HG02610 (cell line): ENCODE measurements around the gene EXD3.

Experiments used
- ATAC-seq: cut with Tn5 transposase; IDR thresholded peaks from one replicate; pipeline ENCODE4 v1.9.1; 2021; ENCODE audit warnings: mild to moderate bottlenecking, moderate library complexity; ENCODE audit not compliant: unreplicated experiment

Gene EXD3

DNA sequence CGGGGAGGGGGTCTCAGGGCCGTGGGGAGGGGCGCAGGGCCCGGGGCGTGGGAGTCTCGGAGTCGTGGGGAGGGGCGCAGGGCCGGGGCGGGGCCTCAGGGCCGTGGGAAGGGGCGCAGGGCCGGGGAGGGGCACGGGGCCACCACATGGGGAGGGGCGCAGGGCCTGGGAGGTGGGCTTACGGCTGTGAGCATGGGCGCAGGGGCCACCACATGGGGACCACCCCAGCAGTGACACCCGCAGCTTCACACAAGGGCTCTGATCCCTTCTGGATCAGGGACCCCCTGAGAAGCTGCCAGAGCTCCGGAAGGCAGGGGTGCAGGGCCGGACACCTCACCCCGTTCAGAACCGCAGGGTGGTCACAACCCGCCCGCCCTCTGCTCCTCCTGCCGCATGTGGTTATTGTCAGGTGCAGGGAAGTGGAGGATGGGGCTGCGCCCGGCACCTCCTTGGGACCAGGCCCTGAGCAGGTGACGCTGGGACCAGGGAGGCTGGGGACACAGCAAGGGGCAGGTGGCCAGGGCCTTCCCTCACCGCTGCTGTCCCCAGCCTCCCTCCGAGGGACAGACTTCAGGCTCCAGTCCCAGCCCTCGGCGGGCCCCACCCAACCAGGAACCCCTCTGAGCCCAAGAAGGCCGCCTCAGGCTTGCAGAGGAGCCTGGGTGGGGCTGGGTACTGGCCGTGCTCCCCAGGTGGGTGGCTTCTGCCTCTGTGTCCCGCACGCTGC lies 53.7 kb downstream of the EXD3 start:
- ATAC-seq = no peak

DNA sequence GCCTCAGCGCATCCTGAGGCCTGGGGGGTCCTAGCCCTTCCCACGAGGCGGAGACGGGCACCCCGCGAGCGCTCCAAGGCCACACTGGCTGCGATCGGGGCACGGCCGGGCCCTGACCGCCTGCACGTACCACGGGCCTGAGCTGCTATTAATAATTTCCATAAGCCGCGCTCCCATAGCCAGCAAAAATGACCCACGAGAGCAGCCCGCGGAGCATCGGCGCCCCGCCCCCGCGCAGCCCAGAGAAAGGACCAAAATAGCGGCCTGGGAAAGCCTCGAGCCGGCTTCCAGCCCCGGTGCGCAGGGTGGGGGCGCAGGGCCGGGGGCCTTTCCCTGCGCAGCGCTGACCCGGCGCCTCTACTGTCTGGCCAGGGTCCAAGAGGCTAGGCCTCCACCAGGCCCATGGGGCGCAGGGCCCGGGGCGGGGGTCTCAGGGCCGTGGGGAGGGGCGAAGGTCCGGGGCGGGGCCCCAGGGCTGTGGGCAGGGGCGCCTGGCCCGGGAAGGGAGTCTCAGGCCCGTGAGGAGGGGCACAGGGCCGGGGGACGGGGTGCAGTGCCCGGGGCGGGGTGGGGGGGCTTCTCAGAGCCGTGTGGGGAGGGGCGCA lies 54.4 kb downstream of the EXD3 start:
- ATAC-seq = no peak

DNA sequence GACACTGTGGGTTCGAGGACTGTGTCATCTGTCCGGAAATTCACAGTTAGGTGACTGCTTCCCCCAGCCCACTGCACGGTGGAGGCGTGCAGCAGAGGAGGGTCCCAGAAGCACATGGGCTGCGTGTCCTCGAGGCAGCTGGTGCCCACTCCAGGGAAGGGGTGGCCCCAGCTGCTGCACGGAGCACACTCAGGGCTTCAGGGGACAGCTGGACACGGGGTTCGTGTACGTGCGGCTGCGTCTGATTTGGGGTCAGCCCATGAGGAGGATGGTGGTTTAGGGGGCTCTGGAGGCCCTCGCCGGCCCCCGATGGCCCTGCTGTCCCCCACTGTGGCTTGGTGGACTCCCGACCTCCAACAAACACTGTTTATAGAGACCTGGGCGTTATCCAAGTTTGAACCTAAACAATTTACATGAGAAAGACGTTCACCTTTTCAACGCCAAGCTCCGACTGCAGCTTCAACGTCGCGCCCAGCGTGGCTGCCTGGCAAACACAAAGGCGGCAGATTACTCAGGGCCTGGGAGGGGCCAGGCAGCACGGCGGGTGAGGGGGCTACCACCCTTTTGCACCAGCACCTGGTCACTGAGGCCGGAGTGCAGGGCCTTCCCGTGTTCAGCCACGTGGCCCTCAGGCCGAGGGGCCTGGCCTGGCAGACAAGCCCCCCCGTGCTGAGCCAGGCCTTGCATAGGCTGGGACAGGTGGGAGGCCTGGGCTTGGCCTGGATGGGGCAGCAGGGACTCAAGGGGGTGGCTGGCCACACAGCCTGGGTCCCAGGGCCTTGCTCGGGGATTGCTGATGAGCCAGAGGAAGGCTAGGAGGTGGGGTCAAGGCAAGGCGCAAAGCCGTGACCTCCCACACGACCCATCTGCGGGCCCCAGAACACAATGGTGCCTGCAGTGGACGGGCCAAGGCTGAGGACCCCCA lies 55.2 kb downstream of the EXD3 start:
- no peak for ATAC-seq

DNA sequence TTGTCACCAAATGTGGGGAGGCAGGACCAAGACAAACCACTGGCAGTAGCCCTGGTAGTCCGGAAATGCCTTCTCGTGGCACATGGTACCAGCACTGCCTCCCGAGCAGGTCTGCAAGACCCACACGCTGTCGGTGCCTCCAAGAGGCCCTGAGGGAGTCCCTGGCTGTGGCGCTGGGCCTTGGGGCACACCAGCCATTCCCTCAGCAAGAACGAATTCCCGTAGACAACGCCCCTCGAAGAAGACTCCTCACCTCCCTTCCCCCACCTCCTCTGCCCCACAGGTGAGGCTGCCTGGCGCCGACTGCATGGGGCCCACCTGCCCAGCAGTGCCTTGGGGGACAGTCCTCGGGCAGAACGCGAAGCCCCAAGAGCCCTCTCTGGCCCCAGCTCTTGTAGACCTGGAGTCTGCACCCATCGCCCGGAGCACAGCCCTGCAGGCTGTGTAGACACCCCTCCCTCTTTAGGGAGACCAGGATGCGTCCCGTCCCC lies 56.0 kb downstream of the EXD3 start:
- no peak for ATAC-seq

DNA sequence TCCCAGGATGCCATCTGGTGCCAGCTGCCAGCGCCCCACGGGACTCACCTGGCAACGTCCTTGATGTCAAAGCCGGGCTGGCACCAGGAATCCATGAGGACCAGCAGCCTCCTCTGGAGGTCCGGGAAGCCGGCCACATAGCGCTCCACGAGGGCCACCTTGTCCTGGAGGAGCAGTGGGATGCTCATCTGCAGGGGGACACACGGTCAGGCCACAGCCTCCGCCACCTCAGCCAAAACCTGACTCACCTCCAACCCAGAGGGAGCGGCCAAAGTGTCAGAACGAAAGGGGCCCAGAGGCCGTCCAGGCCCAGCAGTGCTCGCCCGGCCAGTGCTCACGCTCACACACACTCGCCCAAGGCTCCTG lies 56.5 kb downstream of the EXD3 start:
- no peak for ATAC-seq

DNA sequence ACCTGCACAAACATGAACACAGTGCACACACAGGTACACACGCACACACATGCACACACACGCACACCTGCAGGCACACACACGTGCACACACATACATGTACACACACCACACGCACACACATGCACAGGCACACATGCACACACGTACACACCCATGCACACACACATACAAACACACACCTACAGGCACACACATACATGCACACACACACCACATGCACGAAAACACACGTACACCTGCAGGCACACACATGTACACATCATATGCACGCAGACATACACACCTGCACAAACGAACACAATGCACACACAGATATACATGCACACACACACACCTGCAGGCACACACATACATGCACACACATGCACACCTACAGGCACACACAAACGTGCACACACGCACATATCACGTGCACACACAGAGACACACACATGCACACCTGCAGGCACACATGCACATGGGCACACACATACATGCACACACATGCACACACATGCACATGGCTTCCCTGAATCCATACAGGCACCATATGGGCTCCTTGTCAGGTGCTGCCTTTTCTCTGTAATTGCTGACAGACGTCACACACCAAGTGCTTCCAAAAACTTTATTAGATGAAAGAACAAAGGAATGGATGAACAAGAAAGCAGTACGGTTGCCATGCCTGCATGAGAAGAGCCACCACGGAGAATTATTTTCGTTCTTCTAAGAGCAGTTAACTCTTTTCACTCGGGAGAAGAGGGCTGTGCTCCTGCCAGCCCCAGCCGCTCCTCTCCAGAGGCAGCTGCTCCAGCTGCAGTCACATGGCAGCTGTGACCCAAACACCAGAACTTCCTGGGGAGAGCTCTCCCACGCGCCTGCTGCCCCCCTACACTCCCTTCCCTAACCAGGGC lies 57.2 kb downstream of the EXD3 start:
- no peak for ATAC-seq

DNA sequence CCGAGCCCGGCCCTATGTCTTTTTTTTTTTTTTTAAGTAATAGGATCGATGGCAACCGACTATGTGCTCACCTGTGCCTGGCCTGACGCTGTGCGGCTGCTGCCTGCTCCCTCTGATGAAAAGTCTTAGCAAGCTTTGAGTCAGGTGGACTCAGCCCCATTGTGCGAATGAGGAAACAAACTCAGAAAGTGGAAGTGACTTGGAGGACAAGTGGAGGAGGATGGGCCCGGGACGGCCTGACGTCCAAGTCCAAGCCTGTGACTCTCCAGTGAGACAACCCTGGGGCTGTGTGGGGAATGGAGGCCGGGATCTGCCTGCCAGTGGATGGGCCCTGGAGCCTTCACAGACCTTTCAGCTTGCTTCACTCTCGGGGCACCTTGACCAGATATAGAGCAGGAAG lies 57.9 kb downstream of the EXD3 start:
- ATAC-seq = no peak

DNA sequence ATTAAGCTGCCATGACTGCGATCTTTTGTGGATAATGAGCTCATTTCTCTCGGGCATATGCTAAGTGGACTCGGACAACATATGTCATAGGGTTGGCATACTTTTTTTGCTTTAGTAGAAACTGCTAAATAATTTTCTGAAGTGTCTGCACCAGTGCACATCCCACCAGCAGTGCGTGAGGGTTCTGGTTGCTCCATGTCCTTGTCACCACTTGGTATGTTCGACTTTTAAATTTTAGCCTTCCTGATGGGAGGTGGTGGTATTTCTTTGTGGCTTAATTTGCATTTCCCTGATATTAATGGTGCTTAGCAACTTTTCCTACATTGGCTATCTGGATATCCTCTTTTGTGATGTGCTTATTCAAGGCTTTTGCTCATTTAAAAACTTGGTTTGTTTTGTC lies 63.1 kb downstream of the EXD3 start:
- ATAC-seq = no peak

DNA sequence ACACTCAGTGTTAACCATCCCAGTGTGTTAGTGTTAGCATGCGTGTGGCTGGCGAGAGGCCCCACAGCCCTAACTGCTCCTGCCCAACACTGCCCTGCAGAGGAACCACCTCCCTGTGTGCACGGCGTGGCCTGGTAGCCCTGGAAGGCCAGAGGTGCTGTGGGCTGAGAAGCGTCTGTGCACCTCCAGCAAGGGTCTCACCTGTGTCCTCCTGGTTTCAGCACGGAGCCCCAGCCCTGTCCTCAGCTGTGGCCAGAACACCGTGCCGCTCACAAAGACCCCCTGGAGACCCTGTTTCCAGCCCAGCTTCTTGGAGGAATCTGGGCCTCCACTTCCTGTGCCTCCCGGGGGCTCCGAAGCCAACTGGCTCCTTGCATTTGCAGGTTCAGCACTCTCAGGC lies 64.8 kb downstream of the EXD3 start:
- ATAC-seq = no peak

DNA sequence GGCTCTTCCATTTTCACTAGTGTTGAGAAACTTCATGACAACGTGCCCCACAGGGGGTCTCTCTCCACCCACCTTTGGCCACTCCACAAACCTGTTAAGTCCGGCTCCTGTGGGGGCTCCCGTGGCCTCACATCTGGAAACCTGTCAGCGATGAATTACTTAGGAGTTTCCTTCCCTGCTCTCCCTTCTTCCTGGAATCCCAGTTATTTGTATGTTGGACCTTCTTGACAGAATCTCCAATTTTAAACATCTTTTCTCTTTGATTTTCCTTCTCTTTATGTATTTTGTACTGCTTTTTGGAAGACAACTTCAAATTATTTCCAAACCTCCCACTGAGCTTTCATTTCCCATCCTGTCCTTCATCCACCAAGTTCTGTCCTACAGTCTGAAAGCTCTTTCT lies 65.8 kb downstream of the EXD3 start:
- ATAC-seq = no peak

DNA sequence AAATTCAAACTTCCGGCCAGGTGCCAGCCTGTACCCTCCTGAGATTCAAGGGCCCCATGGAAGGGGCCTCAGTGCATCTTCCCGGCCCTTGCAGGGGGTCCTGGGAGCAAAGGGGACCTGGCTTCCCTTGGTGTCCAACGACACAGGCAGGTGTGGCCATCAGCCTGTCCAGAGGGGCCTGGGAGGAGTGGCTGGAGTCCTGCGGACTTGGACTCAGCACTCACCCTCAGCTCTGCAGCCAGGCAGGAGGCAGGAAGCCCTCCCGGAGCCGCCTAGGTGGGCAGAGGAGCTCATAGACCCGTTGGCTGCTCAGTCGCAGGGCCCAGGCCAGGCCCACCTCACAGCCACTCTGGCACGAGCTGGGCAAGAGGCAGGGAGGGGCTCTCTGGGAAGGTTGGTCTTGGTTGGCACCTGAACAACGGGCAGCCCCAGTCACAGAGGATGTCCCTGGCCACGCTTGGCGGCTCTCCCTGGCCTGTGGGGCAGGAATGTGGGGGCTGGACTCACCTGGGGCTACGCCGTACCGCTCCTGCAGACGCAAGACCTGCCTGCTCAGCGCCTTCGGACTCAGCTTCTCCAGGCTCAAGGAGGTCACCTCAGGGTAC lies 67.1 kb downstream of the EXD3 start:
- no peak for ATAC-seq

DNA sequence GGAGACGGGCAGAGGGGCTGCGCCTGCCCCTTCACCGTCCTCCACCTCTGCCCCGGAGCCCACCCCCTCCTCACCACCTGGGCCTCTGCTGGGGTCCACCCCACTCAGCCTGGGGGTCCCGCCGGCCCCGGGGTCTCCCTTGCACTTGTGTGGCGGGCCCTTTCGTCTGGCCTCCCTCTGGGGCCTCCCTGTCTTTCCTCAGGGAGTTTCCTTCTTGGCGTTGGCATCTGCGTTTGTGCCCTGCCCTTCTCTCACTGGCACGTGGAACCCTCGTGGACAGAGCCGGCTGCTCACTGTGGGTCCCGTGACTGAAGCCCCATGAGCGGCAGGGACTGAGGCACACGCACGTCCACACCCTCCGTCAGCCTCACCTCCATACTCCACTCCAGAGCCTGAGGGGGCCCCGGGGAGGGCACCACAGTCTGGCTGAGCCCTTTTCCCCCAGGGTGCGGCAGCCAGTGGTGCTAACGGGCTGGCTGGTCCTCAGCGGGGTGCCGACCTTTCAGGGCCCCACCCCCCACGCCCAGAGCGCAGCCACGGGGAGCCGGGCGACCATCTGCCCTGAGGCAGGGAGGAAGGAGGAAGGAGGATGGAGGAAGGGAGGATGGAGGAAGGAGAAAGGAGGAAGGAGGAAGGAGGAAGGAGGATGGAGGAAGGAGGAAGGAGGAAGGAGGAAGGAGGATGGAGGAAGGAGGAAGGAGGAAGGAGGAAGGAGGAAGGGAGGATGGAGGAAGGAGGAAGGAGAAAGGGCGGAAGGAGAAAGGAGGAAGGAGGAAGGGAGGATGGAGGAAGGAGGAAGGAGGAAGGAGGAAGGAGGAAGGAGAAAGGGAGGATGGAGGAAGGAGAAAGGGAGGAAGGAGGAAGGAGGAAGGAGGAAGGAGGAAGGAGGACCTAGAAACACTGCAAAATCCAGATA lies 67.9 kb downstream of the EXD3 start:
- ATAC-seq = no peak

DNA sequence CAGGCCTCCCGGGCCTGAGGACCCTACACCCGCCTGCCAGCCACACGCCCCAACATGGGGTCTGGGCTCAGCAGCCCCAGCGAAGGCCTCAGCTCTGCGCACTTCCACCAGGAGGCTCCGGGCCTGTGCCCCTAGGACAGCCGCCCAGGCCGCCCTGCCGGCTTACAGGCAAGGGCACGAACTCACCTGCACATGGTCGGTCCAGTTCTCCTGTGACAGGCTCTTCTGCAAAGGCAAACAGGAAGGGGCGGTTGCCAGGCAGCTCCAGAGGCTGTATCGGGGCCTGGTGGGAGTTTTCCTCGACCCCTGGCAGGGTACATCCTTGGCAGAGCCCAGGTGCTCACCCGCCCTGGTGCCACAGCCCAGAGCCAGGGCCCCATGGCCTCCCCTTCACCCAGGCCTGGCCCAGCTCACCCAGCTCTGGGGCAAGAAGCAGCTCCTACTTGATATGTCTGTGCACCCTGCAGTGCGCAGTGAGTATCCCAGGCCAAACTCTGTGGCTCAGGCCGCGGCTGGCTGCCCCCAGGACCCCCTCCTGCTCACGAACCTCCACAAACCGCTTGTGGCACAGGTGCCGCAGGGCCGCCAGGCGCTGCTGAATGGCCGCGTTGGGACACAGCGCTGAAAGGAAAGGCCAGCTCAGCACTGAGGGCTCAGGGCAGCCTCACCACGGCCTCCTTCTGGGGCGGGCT lies 68.7 kb downstream of the EXD3 start:
- ATAC-seq = no peak

DNA sequence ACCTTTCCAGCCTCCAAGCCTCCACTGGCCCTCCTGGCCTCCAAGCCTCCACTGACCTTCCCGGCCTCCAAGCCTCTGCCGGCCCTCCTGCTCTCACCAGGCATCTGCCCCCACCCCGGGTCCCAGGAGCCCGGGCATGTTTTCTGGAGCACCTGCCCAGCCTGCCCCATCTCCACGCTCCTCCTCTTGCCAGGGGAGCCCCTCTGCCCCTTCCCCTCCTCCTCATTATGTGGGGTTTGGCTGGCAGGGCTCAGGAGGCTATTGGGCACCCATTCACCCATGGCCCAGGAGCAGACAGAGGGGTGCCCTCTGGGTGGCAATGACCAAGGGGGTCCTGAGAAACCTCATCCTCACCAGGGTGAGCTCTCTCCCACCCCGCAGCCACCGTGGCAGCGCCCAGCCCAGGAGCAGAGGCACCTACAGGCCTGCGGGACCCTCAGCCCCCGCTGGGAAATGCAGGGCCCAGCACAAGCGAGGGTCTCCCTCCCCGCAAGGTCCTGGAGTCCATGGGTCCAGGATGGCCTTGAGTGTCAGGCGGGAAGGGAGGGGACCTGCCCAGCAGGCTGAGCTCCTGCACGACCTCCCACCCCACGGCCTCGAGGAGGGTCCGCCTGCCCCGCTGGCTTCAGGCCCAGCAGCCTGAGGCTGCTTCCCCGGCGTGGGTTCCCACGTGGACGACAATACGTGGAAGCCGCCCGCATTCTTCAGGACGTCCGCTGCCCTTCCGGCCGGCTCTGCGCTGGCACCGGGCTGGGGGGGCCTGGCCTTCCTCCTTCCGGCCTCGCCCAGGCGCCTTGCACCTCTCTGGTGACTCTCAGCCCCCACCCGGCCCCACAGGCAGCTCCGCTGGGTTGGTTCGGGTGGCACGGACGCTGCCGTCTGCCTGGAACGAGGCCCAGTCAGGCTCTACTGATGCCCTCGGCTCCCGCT lies 69.5 kb downstream of the EXD3 start:
- ATAC-seq = no peak

DNA sequence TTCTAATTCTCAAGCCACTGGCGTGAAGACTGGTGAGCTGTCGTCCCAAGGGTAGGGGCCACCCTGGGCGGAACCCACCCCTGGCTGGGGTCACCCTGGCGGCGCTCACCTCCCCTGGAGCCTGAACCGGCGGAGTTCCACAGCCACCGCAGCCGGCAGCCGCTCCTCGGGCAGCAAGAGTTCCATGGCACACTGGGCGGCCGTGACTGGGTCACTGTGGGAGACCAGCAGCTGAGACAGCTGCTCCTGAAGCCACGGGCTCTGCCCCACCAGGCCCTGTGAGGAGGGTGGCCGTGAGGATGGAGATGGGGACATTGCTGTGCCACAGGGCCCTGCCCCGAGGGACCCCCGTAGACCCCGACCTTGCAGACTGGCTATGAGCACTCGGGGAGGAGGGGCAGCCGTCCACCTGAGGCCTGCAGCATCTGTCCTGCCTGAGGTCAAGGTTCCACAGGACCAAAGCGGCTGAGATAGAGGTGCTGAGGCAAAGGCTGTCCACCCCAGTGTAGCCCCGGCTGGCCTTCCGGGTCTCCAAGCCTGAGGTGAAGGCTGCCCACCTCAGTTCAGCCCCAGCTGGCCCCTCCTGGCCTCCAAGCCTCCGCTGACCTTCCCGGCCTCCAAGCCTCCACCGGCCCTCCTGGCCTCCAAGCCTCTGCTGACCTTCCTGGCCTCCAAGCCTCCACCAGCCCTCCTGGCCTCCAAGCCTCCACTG lies 70.3 kb downstream of the EXD3 start:
- ATAC-seq = no peak

DNA sequence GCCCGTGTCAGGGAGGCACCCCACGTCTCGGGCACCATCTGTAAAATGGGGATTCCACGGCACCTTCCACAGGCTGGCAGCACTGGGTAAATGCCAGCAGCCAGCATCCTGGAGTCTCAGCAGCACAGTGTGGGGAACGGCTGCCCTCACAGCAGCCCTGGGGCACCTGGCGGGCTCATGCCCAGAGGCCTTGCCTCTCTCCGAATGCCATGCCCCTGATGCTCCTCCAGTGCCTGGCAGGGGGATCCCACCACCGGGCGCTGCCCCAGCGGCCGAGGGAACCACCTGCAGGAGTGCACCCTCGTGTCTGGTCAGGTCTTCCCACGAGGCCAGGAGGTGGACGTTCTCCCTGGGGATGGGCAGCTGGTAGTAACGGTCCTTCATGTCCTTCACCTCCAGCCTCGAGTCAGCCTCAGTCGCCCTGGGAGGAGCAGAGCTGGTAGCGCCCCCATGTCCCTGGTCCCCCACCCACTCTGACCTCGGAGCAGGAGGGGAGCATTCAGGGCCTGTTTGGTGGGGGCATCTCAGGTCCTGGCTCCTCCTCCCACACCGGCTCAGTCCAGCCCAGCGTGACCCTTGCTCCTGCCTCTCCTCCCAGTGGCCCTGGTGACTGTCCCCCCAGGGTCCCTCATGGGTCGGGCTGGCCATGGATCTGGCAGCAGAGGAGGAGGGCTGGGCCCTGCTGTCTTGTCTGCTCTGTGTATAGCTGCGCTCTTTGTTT lies 71.0 kb downstream of the EXD3 start:
- ATAC-seq = no peak
